Head of caudate nucleus (tissue), 42 donors: ENCODE measurements around the gene KIRREL3.

Source experiments
- DNase-seq, 42 donors: peaks; one replicate each; pipeline versions ENCODE4 v3.0.0 to v3.0.0-alpha.2; 2020 to 2021; ENCODE audit warnings: mixed read lengths in 7 of 42
- intact Hi-C: fragments of 100-400 bp; cut with DNase I; formaldehyde crosslinking; loops from one replicate; pipeline ENCODE4 v1.15.0; 2022

KIRREL3 gene

DNA sequence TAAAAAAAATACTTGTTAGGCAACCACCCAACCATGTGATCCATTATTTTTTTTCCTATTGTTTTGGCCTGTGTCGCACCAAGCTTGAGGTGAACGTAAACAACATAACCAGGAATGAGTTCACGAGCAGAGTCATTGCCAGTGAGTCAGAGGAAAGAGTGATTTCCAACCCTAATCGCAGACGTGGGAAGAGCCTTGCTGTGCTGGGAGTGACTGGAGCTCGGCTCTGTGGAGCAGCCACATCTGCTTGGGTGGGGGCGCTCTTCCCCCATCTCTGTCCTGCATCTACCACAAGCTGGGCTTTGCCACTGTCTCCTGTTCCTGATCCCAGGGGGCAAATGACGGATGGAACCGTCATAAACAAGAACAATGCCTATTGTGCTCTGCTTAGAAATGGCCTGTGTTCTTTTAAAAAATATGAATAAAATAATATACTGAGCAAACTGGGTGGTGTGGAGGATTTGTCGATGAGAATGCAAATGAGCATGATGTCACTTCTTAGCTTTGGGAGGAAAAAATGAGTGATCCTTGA, 210.0 kb downstream of the KIRREL3 start:
- peak; percentile 55 to 92 (median 81) for DNase-seq
- intact Hi-C loops, result no loop called here

DNA sequence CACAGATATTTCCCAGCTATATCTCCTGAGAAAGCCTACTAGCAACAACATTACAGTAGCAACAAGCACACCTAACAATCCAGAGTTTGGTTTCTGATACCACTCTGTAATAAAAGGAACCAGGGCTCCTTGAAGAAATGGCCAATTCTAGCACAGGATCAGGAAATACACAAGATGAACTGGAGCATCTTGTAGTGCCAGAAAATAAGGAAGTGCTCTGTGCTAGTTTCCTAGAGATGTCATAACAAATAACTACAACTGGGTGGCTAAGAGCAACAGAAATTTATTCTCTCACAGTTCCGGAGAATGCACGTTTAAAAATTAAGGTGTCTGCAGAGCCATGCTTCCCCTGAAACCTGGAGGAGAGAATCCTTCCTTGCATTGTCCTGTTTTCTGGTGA, 217.8 kb downstream of the KIRREL3 start:
- intact Hi-C loops, result loop anchor here (10.0 kb wide), 1 partner anchor 212 kb away; no protein-coding TSS in a partner anchor
- no peak for DNase-seq

- DNase-seq, result no peak
- intact Hi-C loops, result loop anchor here (10.0 kb wide), 1 partner anchor 213 kb away; no protein-coding TSS in a partner anchor
These were observed 218.6 kb downstream of the KIRREL3 start for GRCh38 chr11:126781942-126782341.

GRCh38 chr11:126776119-126776518, 224.5 kb downstream of the KIRREL3 start:
- intact Hi-C loops, result no loop called here
- DNase-seq, result no peak

DNA sequence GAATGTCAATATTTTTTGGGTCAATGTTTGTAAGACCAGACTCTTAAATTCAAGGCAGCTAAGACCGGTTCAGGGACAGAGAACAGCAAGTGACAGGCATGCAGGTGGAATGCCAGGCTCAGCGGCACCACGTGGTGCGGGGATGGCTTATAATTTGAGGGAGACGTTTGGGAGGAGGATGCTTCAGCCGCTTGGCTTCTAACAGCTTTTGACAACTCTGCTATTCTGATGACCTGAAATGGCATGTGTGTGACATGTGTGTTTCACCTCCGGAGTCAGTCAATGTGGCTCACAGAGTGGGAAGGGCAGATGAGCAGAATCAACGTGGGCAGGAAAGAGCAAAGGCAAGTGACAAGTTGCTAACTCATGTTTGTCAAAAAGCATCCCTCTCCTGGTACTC, 228.3 kb downstream of the KIRREL3 start:
- peak in 35 of 42 donors; percentile 15 to 79 (median 51) for DNase-seq
- intact Hi-C loops, result no loop called here

GRCh38 chr11:126768702-126769101, 231.9 kb downstream of the KIRREL3 start:
- no peak for DNase-seq
- intact Hi-C loops, result no loop called here

DNA sequence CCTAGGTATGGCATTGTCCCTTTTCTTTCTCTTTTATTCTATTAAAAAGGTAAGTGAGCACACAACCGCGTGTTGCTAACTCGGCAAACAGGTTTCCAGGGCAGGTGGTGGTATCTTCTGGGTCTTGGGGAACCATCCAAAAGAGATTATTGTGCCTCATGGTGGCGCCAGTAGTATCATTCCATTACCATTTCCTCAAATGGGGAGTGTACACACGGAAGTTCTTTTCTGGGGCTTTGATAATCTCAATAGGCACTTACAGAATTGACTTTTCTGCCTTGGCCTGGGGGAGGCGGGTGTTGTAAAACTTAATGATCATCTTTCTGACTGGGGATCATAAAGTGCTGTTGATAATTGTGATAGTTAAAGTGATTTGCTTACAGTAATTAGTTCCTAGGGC, 234.1 kb downstream of the KIRREL3 start:
- no peak for DNase-seq
- intact Hi-C loops, result no loop called here

DNA sequence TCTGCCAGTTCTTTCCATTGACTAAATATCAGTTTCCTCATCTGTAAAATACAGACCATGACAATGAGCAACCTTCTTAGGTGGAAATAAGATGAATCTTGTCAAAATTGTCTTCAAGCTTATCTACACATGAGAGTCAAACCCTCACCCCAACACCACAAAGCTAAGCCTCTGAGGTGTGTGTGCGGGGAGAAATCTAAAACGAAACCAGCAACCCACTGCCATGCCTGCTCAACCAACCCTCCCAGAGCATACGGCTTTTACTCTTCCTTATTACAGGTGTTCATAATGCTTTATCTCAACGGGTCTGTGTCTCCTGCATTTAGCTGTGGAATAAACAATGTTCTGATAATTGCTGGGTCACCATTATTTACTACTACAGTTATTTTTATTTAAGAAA, 235.4 kb downstream of the KIRREL3 start:
- intact Hi-C loops, result no loop called here
- no peak for DNase-seq

GRCh38 chr11:126764231-126764630, 236.3 kb downstream of the KIRREL3 start:
- intact Hi-C loops, result no loop called here

DNA sequence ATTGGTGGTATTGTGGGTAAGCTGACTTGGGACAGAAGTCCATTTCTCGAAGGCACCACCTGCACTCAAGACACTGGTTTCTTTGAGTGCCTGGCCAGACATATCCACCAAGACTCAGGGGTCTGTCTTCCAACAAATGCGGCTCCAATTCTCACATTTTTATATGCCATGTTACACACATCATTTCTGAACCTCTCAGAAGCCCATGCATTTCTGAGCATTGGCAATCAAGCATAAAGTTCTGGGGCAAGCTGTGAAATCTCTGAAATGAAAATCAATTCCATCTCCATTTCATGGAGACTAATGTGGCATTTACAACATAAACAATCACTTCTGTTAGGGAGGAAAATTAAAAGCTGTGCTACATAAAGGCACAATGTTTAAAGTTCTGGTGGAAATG, 243.7 kb downstream of the KIRREL3 start:
- intact Hi-C loops, result no loop called here
- DNase-seq, result no peak

More at GRCh38 chr11:126764231-126764630, 236.3 kb downstream of the KIRREL3 start:
- peak in 16 of 42 donors; percentile 12 to 60 (median 26) for DNase-seq

DNA sequence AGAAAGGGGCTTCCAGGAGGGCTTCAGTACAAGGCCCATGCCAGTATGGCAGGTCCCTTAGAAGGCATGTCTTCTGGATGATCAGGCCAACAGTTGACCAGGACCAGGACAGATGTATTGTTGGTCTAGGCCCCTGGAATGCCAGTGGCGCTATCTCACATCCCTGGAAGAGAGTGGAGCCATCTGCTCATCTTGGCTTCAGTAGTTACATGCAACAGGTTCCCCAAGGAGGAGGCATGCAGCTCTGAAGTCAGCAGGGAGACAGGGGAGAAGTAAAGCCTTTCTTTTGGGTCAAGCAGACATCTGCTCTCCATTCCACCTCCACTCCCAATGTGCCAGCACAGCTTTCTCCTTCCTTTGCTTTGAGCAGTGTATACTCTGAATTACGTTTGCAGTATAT, 244.1 kb downstream of the KIRREL3 start:
- intact Hi-C loops, result no loop called here

DNA sequence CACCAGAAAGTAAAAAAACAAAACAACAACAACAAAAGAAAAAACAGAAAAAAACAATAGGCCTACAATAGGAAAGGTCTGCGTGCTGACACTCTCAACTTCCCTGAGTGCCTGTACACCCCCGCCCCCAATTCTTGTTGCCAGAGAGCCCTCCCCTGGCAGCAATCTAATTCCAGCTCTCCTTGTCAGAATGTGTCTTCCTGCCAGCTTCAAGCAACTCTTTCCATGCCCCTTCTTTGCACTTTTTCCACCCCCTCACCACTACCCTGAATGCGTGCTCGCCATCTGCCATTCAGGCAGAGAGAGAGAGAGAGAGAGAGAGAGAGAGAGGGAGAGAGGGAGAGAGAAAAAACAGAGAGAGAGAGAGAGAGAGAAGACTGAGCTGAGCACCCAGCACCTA, 245.0 kb downstream of the KIRREL3 start:
- peak in 21 of 42 donors; percentile 20 to 77 (median 50) for DNase-seq
- intact Hi-C loops, result no loop called here

More for the DNA sequence above, 244.1 kb downstream of the KIRREL3 start:
- DNase-seq, result no peak

DNA sequence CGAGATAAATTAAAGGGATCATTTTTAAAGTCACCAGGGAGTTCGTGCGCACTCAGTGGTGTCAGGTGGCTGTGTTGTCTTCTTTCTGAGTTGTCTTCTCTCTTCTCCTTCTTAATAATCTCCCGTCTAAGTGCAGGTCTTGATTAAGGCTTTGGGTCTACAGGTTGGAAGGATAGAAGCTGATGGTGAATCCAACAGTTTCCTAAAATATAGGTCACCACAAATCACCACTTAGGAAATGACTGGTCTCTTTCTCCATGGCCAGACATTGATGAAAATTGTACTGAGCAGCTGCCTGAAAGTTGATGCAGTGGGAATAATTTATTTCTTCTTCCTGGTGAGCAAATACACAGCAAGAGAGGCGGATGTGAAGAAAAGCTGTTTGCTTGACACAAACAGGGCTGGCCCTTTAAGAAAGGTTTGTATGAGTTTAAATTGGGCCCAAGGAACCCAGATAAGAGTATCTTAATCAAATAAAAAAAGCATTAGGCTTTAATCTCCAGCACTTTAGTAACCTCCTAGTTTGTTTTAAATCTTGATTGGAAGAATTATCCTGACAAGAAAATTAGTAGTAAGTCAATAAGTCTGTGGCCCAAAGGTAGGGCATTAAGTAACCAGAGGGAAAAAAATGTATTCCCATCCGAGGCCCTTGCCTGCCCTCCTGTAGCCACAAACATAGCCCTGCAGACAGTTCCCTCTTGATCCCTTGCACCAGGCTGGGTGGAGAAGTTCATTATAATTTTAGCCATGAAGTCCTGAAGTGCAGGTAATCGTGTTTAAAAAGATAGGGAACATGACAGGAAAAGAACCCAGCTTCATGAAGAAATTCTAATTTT, 245.8 kb downstream of the KIRREL3 start:
- DNase-seq, result no peak
- intact Hi-C loops, result no loop called here

- intact Hi-C loops, result no loop called here
- no peak for DNase-seq
These were observed 246.6 kb downstream of the KIRREL3 start for GRCh38 chr11:126753990-126754389.

DNA sequence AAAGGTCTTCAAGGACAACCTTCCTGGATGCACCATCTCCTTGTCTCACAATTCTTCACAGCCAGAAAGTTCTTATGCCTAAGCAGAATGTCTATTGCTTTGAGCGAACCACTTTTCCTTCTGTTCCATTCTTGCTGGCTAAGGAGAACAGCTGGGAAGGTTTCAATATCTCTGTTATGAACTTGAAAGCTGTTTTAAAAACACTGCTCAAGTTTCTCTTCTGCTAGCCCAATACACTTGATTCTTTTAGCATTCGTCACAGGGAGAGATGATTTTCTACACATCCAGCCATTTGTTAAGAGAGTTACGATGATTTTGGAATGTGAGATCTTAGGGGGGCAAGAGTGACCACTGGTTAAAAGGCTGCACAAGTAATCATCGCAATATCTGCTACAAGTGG, 249.3 kb downstream of the KIRREL3 start:
- intact Hi-C loops, result no loop called here
- DNase-seq, result no peak

DNA sequence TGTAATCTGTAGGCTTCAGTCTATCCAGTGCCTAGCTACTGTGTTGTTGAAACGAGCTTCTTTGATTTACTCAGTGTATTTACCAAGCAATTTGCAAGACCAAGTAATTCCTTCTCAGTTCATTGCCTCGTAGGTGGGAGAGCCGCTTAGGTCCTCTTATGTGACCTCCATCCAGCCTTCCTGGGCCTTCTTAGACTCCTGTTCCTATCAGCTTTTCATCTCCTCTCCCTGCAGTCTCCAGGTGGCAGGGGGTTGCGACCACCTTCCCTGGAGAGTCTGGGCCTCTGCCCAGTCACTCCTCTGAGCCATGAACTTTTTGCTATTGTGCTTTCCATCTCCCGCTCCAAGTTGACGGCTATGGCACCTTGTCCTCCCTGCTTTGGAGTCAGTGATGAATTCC, 251.8 kb downstream of the KIRREL3 start:
- no peak for DNase-seq
- intact Hi-C loops, result no loop called here

- no peak for DNase-seq
- intact Hi-C loops, result no loop called here
These were observed 252.3 kb downstream of the KIRREL3 start for GRCh38 chr11:126748100-126748791.

DNA sequence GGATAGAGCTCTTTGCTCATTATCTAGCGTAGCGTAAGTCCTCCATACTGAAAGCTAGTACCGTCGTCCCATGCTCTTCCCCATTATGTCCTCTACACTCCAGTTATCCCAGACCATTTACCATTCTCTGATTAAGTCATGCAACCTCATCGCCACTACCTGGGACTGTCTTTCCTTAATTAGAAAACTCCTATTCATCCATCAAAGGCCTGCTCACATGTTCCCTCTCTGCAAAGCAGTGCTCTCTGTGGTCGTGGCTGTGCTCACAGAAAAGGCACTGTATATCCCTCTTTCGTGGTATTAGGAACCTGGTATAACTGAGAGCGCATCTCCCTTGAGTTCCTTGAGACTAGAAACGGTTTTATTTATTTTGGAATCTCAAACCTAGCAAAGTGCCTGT, 253.3 kb downstream of the KIRREL3 start:
- DNase-seq, result no peak
- intact Hi-C loops, result no loop called here

DNA sequence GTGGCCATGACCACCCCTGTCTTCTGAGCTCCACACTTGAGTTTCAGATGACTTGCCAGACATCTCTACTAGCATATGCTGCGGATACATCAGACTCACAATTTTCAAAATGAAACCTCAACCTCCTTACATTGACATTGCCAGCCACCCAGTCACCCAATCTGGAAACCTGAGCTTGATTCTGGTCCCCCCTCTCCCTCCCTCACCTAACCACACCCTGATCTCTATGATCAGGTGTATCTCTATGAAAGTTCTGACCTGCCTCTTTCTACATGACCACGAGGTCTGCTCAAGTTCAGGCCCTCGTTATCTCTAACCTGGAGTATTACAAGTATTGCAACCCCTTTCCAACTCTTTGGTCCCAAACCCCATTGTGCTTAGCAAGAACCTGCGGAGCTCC, 254.1 kb downstream of the KIRREL3 start:
- intact Hi-C loops, result no loop called here
- DNase-seq, result no peak

GRCh38 chr11:126744699-126745098, 255.9 kb downstream of the KIRREL3 start:
- intact Hi-C loops, result no loop called here
- DNase-seq, result no peak
